Central memory CD8-positive, alpha-beta T cell (primary cell): ENCODE measurements around the gene NKAIN2.

ENCODE experiments used
- ATAC-seq: fragments of 150-1000 bp; cut with Tn5 transposase; replicated peaks from 2 replicates; pipeline ENCODE4 v1.10.0; 2022; ENCODE audit warnings: mild to moderate bottlenecking, moderate FRiP score, moderate number of reproducible peaks; ENCODE audit not compliant: poor library complexity, severe bottlenecking; ENCODE audit errors: extremely low read depth
- DNase-seq, 2 donors: peaks; one replicate each; pipeline ENCODE4 v3.0.0; 2021; ENCODE audit warnings: low spot score in 2 of 2
- H3K27ac Mint-ChIP-seq: one replicate; pipeline ENCODE4 v1.8.0; 2022; ENCODE audit warnings: low read depth, mild to moderate bottlenecking, moderate library complexity, mixed read lengths
- H3K27me3 Mint-ChIP-seq: one replicate; pipeline ENCODE4 v1.8.0; 2022; ENCODE audit warnings: mixed read lengths
- H3K36me3 Mint-ChIP-seq: one replicate; pipeline ENCODE4 v1.8.0; 2022; ENCODE audit warnings: mild to moderate bottlenecking, moderate library complexity, mixed read lengths; ENCODE audit not compliant: insufficient read depth
- H3K4me1 Mint-ChIP-seq: one replicate; pipeline ENCODE4 v1.8.0; 2022; ENCODE audit warnings: mixed read lengths
- H3K4me3 Mint-ChIP-seq: one replicate; pipeline ENCODE4 v1.8.0; 2022; ENCODE audit warnings: mild to moderate bottlenecking, moderate library complexity, mixed read lengths
- H3K9me3 Mint-ChIP-seq: one replicate; pipeline ENCODE4 v1.8.0; 2022; ENCODE audit warnings: mixed read lengths

The NKAIN2 gene

DNA sequence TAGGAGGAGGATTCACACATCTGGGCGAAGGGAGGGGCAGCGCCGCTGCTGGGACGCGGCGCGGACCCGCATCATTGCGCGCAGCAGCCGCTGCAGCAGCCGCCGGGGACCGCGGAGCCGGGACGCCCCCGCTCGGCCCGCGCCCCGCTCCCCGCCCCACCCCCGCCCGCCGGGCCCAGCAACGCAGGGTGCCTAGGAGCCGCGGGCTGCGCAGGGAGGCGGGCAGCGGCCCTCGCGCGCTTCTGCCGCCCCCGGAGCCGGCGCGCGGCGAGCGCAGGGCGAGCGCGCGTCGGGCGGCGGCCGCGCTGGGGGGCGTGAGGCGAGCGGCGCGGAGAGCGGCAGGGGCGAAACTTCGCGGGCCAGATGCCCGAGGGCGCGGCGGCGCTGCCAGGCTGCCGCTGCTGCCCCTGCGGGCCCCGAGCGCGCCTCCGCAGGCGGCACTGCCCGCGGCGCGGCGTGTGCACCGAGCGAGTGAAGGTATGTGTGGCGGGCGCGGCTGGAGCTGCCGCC is at the start of gene NKAIN2:
TSS of gene NKAIN2 (plus strand) at position 362 of the 510 bp plus-strand sequence.
- Mint-ChIP-seq H3K27me3 (peaks cover 44% of the 10 kb centered on the region), H3K4me3 (peak within 1 kb of the TSS; percentile 52), H3K36me3 (peaks cover 3% of the 10 kb centered on the region), H3K9me3 (no peaks in the 10 kb centered on the region), H3K4me1 (peaks cover 5% of the 10 kb centered on the region), H3K27ac (no peak within 1 kb of the TSS)
- no peak for DNase-seq
- no peak for ATAC-seq

DNA sequence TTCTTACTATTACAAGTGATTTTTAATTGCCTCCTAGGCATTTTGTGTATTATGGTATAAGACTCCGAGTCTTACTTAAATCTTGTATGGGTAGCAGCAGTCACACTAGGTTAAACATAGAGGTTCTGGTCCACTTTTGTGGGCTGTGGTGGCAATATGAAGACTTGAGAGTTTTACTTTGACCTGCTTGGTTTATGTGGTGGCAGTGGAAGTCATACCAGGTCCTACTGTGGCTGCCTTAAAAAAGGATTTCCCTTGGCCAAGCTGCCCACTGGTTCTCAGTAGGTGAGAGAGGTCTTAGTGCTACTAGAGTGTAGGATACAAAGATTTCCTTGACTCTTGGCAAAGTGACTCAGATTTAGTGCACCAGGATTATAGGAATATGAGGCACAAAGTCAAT is 44.2 kb upstream of the NKAIN2 start:
- no peaks in the 10 kb centered on the region for H3K9me3 Mint-ChIP-seq
- H3K36me3 Mint-ChIP-seq, result no peaks in the 10 kb centered on the region
- no peak overlapping the region for H3K4me3 Mint-ChIP-seq
- ATAC-seq, result no peak
- no peak overlapping the region for H3K27ac Mint-ChIP-seq
- H3K27me3 Mint-ChIP-seq, result no peaks in the 10 kb centered on the region
- H3K4me1 Mint-ChIP-seq, result no peaks in the 10 kb centered on the region
- no peak for DNase-seq

DNA sequence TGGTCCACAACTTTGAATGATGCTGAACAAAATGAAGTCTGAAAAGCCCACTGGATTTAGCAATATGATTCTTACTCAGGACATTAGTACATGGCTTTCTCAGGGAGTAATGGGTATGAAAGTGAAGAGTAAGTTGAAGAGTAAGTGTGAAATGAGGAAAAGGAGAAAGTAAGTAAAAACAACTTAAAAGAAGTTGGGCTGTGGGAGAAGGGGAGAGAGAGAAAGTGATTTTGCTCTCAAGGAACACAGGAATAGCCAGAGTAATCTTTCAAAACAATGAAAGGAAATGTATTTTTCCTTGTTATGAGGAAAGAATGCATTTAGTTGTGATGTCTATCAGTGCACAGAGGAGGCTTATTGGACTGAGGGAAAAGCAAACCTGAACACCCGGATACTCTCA is 39.8 kb upstream of the NKAIN2 start:
- no peak for ATAC-seq
- Mint-ChIP-seq H3K27me3 (no peaks in the 10 kb centered on the region), H3K27ac (no peak overlapping the region), H3K4me1 (no peaks in the 10 kb centered on the region), H3K9me3 (no peaks in the 10 kb centered on the region), H3K4me3 (no peak overlapping the region), H3K36me3 (no peaks in the 10 kb centered on the region)
- DNase-seq, result no peak

DNA sequence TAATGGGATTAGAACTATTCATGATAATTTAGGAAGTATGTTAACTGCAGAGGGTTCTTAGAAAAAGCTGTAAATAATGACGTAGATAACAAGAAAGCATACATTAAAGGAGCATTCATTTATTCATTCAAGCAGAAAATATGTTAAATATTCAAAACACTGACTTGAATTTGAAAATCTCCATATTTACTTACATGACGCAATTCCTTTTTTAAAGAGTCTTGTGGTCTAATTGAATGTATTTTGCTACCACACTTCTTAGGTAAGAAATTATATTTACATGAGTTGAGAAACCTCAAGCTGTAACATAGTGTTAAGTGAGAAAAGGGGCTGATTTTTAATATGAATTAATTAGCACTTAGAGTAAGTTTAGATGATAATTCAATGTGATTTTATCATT is 38.9 kb upstream of the NKAIN2 start:
- Mint-ChIP-seq H3K9me3 (peaks cover 4% of the 10 kb centered on the region), H3K27ac (no peak overlapping the region), H3K4me3 (no peak overlapping the region), H3K4me1 (no peaks in the 10 kb centered on the region), H3K36me3 (no peaks in the 10 kb centered on the region), H3K27me3 (no peaks in the 10 kb centered on the region)
- ATAC-seq (no peak), DNase-seq (no peak)

DNA sequence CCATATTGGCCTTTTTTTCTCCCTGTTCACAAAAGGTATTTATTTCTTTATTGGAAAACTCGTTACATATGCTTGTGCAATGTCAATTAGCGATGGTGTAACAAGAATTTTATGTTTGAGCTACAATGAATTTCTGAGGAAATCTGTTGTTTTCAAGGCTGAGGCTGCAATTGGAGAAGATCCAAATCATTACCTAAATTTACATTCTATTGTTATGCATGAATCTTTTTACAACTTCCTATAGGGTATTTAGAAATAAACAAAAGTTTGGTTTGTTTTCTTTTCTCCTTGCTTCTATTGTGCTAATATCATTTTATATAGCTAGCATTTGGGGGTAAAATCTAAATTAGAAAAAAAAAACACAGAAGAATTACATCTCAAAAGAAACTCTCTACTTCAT is 34.7 kb upstream of the NKAIN2 start:
- H3K27ac Mint-ChIP-seq, result no peak overlapping the region
- no peaks in the 10 kb centered on the region for H3K27me3 Mint-ChIP-seq
- peaks cover 3% of the 10 kb centered on the region for H3K36me3 Mint-ChIP-seq
- DNase-seq, result no peak
- no peak overlapping the region for H3K4me3 Mint-ChIP-seq
- no peak for ATAC-seq
- H3K9me3 Mint-ChIP-seq, result peaks cover 12% of the 10 kb centered on the region
- no peaks in the 10 kb centered on the region for H3K4me1 Mint-ChIP-seq

DNA sequence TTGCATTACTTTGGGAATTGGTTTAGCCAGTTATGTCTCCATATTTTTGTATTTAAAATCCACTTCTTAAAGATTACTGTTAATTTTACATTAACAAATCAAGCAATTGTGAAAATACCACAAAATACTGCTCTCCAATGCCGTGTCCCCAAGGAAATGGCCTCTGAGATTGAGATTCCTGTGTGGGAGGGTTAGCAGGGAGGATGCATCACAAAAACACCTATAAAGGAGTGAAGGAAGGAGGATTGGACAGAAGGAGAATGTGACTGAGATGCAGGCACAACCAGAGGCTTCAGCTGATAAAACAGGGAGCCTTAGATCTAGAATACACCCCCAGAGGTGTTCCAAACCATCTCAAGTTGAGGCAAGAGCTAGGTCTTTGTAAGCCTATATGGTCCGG is 34.2 kb upstream of the NKAIN2 start:
- Mint-ChIP-seq H3K36me3 (peaks cover 3% of the 10 kb centered on the region), H3K4me1 (no peaks in the 10 kb centered on the region), H3K4me3 (no peak overlapping the region), H3K9me3 (peaks cover 13% of the 10 kb centered on the region), H3K27ac (no peak overlapping the region), H3K27me3 (no peaks in the 10 kb centered on the region)
- DNase-seq (no peak), ATAC-seq (no peak)

DNA sequence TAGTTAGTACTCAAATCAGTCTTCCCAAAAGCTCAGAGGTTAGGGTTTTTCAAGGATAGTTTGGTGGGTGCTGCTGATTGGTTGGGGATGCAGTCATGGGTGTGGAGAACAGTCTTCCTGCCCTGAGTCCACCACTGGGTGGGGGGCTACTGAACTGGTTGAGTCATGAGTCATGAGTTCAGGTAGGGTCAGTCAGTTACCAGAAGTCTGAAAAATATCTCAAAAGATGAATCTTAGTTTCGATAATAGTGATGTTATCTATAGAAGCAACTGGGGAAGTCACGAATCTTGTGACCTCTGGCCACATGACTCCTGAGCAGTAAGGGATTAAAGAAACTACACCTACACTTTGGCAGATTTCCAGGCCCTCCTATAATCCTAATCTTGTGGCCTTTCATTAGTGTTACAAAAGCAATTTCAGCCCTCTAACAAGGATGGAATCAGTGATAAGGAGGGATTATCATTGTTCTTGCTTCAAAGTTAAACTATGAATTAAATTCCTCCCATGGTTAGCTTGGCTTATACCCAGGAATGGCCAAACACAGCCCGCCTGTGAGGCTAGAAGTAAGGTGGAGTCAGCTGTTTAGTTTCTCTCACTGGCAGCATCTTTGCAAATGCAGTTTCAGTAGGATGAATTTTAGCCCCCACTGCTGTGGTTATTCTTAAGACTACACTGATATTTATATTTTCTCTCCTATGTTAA is 33.3 kb upstream of the NKAIN2 start:
- Mint-ChIP-seq H3K4me1 (no peaks in the 10 kb centered on the region), H3K27me3 (no peaks in the 10 kb centered on the region), H3K9me3 (peaks cover 16% of the 10 kb centered on the region), H3K4me3 (no peak overlapping the region), H3K27ac (no peak overlapping the region), H3K36me3 (peaks cover 5% of the 10 kb centered on the region)
- DNase-seq, result no peak
- no peak for ATAC-seq

DNA sequence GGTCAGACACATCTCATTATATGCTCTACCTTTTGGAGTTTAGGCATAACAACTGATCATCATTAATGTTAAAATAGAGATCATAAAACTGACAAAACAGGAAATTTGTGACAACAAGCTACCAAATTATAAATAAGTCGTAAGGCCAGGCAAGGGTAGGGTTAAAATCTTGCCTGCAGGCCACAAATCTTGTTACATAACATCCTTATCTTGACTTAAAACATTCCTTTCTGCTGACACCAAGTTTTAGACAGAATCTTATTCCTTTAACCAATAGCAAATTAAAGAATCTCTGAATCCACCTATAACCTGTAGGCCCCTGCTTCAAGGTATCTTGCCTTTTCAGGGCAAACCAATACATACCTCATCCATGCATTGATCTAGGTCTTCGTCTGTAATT is 32.5 kb upstream of the NKAIN2 start:
- ATAC-seq, result no peak
- Mint-ChIP-seq H3K4me3 (no peak overlapping the region), H3K27me3 (no peaks in the 10 kb centered on the region), H3K27ac (no peak overlapping the region), H3K36me3 (peaks cover 5% of the 10 kb centered on the region), H3K9me3 (peaks cover 16% of the 10 kb centered on the region), H3K4me1 (no peaks in the 10 kb centered on the region)
- no peak for DNase-seq

DNA sequence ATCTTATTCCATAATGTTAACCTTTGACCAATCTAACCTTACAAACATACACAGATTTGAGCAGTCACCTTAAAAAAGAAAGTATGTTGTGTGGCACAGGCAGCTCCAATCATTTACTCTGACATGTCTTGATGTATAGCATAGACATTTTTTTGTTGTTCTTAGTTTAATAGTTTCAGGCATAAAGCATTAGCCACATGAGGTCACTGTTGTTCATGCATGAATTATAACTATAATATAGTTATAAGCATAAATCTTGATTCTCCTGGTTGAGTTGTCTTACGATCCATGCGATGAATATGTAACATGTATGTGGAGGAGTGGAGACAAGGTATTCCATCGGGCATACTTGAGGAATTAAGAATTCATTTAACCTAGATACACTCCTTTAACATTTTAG is 26.1 kb upstream of the NKAIN2 start:
- Mint-ChIP-seq H3K4me3 (no peak overlapping the region), H3K27me3 (no peaks in the 10 kb centered on the region), H3K36me3 (peaks cover 3% of the 10 kb centered on the region), H3K9me3 (peaks cover 5% of the 10 kb centered on the region), H3K27ac (no peak overlapping the region), H3K4me1 (no peaks in the 10 kb centered on the region)
- no peak for ATAC-seq
- no peak for DNase-seq

DNA sequence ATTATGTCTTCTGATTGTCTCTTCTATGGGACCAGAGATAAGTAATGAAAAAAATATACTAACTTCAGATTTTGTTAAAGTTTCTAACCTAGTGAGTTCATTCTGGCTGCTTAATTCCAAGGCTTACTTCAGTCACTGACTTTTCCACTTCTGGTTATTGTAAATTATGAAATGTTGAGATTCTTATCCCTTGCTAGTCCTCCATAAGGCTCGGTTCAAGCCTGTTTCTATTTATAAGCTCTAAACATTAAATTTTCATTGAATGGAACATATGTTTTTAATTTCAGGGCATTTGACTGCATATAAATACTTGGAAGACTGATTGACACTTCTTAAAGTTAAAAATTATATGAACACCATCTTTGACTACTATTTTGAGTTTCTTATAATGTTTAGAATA is 23.6 kb upstream of the NKAIN2 start:
- DNase-seq (no peak), ATAC-seq (no peak)
- Mint-ChIP-seq H3K9me3 (no peaks in the 10 kb centered on the region), H3K4me3 (no peak overlapping the region), H3K36me3 (peaks cover 2% of the 10 kb centered on the region), H3K27me3 (no peaks in the 10 kb centered on the region), H3K4me1 (no peaks in the 10 kb centered on the region), H3K27ac (no peak overlapping the region)

DNA sequence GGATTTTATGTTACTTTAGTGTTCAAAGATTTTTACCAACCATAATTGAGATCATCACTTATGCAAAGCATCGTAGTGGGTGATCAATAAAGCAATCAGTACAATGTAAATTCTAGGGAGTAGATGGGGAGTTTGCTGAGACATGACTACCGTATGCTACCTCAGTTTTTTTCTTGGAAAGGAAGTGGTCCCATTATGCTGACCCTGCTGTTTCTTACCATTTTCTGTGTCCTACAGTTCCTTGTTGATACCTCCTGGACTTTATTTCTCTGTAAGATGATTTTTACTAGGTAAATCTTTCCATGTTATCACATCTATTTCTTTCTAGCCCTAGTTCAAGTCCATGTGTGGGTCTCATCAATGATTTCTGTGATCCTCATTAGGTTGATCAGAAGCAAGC is 19.3 kb upstream of the NKAIN2 start:
- peaks cover 2% of the 10 kb centered on the region for H3K36me3 Mint-ChIP-seq
- H3K4me3 Mint-ChIP-seq, result no peak overlapping the region
- no peaks in the 10 kb centered on the region for H3K27me3 Mint-ChIP-seq
- DNase-seq (no peak), ATAC-seq (no peak)
- H3K9me3 Mint-ChIP-seq, result peaks cover 3% of the 10 kb centered on the region
- no peak overlapping the region for H3K27ac Mint-ChIP-seq
- no peaks in the 10 kb centered on the region for H3K4me1 Mint-ChIP-seq

DNA sequence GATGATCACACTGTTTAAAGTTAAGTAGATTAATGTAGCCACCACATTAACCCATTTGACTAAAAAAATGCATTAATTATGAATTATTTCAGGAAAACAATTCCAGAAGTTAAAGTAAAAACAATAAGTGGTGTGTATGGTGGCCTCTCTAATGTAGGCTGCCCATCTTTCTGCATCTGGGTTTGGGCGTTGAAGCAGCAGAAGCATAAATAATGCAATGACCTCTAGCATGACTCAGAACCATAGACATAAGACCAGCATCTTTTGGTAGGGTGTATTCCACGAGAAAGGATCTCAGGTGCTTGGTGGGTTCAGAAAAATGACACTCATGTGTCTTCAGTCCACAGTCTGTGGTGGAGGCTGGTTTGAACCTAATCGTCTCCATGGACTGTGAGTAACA is 18.6 kb upstream of the NKAIN2 start:
- Mint-ChIP-seq H3K4me1 (no peaks in the 10 kb centered on the region), H3K27me3 (no peaks in the 10 kb centered on the region), H3K9me3 (peaks cover 9% of the 10 kb centered on the region), H3K36me3 (peaks cover 2% of the 10 kb centered on the region), H3K27ac (no peak overlapping the region), H3K4me3 (no peak overlapping the region)
- ATAC-seq (no peak), DNase-seq (no peak)

DNA sequence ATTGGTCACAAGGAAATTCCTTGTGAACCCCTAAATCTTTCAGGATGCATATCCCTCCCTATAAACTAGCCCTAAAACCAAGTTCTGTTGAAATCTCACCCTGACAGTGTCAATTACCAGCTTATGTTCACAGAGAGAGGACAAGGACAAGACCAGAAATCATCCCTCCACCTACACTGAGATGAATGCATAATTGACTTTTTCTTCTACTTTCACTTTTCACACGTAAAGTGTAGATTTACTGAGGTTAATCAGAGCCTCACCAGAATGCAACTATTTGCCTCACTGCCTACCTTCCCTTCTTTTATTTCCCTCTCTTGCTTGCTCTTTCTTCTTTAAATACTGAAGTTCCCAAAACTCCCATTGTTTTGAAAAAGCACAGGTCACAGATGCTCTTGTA is 15.3 kb upstream of the NKAIN2 start:
- ATAC-seq, result no peak

More for the DNA sequence above, 15.3 kb upstream of the NKAIN2 start:
- Mint-ChIP-seq H3K36me3 (peaks cover 2% of the 10 kb centered on the region), H3K27me3 (no peaks in the 10 kb centered on the region), H3K9me3 (peaks cover 9% of the 10 kb centered on the region), H3K4me3 (no peak overlapping the region), H3K27ac (no peak overlapping the region), H3K4me1 (no peaks in the 10 kb centered on the region)
- no peak for DNase-seq
